Heart left ventricle (tissue), 16 donors: ENCODE data around the gene TNRC6C. TPM values are rescaled to one million over a fixed set of nuclear protein-coding genes. Genes with fewer than 3 reads are reported as not detected.
"Not testable (repeated sequence)": the region's sequence is repeated elsewhere in the genome, so short reads cannot be mapped to it uniquely, and the experiment has no call there.

Source experiments
- ATAC-seq, 4 donors: fragments of 200-7000 bp; cut with Tn5 transposase; one replicate each; pipeline ENCODE4 v1.9.1; 2020 to 2022; ENCODE audit warnings: moderate library complexity in 4 of 4, mild to moderate bottlenecking in 3 of 4, moderate number of reproducible peaks in 1 of 4
- DNase-seq, 5 donors: peaks; one replicate each; pipeline ENCODE4 v3.0.0-alpha.2; 2020
- H3K27ac ChIP-seq, 12 donors: fragments of 200-600 bp; sonication (generic) in 4 of 12; one replicate each; pipeline versions ENCODE4 v1.5.0 to v1.8.0; 2016 to 2022; ENCODE audit warnings: mild to moderate bottlenecking in 2 of 12
- H3K27me3 ChIP-seq, 9 donors: fragments of 200-600 bp; sonication (generic) in 2 of 9; one replicate each; pipeline versions ENCODE4 v1.5.1 to v1.8.0; 2016 to 2022; ENCODE audit warnings: mild to moderate bottlenecking in 3 of 9
- H3K36me3 ChIP-seq, 9 donors: fragments of 200-600 bp; sonication (generic) in 2 of 9; one replicate each; pipeline versions ENCODE4 v1.5.0 to v1.8.0; 2018 to 2022; ENCODE audit warnings: mild to moderate bottlenecking in 2 of 9
- H3K4me1 ChIP-seq, 12 donors: fragments of 200-600 bp; sonication (generic) in 4 of 12; one replicate each; pipeline versions ENCODE4 v1.5.0 to v1.8.0; 2016 to 2022; ENCODE audit warnings: mild to moderate bottlenecking in 3 of 12
- H3K4me3 ChIP-seq, 12 donors: fragments of 200-600 bp; sonication (generic) in 4 of 12; one replicate each; pipeline versions ENCODE4 v1.5.0 to v1.8.0; 2017 to 2022; ENCODE audit warnings: mild to moderate bottlenecking in 9 of 12, moderate library complexity in 4 of 12
- H3K9me3 ChIP-seq, 12 donors: fragments of 200-600 bp; sonication (generic) in 4 of 12; one replicate each; pipeline versions ENCODE4 v1.5.0 to v1.8.0; 2016 to 2022; ENCODE audit warnings: mild to moderate bottlenecking in 1 of 12
- CTCF ChIP-seq, 12 donors: fragments of 200-600 bp; sonication (generic) in 4 of 12; IDR thresholded peaks; one replicate each; pipeline versions ENCODE4 v1.5.0 to v1.8.0; 2018 to 2022; ENCODE audit warnings: antibody characterized with exemption in 12 of 12, mild to moderate bottlenecking in 5 of 12
- POLR2A ChIP-seq, 2 donors: fragments of 450-650 bp; IDR thresholded peaks; one replicate each; pipeline ENCODE4 v1.6.1; 2017; ENCODE audit warnings: antibody characterized with exemption in 2 of 2, mild to moderate bottlenecking in 2 of 2, moderate library complexity in 2 of 2
- WGBS, 4 donors: extraction: QIAGEN DNeasy Blood & Tissue Kit in 2 of 4; methylation state at CpG; one replicate each; pipeline versions ENCODE4 v1.1.5 to v1.1.7; 2013 to 2018; 5-methylcytosine and 5-hydroxymethylcytosine counted together
- intact Hi-C, 10 donors: fragments of 100-400 bp; cut with DNase I; formaldehyde crosslinking; loops; one replicate each; pipeline versions ENCODE4 v1.11.1 to v1.14.2; 2022
- polyA plus RNA-seq, 2 donors: library from polyadenylated mRNA; stranded (reverse); fragments of 200-250 nt; gene quantifications; one replicate each; pipeline ENCODE4 v1.2.3, GENCODE V29; 2013
- total RNA-seq, 9 donors: library from RNA; depleted of rRNA in 2 of 9; stranded (reverse); fragments of >200 nt in 2 of 9; fragmentation: NEBNext Ultra II Directional in 3 of 9; extraction: Animal tissue kit (Norgen Biotek cat#: 25700) in 3 of 9; gene quantifications; one replicate each; pipeline versions ENCODE4 v1.1.0 to v1.2.4, GENCODE V29; 2016 to 2023
- donor health status: ischemic (EF 13 %, LVEDD 7.1; RV severe dilation, severe dysfunction).
- donor health status: healthy with polysubstance abuse.
- donor health status: DM: no; HTN: yes; CAD: no.
- donor health status: DM: no; HTN: no; CAD: no.
- donor health status: ischemic (EF 25% LVEDD 6.9; RV normal size, moderate dysfunction).
- donor health status: ischemic (EF 25% LVEDD 5.7; RV mildly dilated, moderate dysfunction).
- donor health status: healthy.
- donor health status: DM: yes; HTN: yes; CAD: no.
- donor health status: ischemic (EF 35%, LVEDD 5.7; RV mildly dilated, moderate dysfunction).
- donor health status: nonischemic (EF 11% LVEDD 7.7; RV severe dilation, severe dysfunction).
- donor health status: DM: yes; HTN: yes; CAD: no.
- donor health status: PGD.
- donor health status: ischemic (EF 29% LVEDD 5.4; RV normal size, mild dysfunction).
- donor health status: nonischemic (EF 23%, LVEDD 6.1; RV moderate dilation, normal function).

TNRC6C gene
- total and polyA plus RNA-seq, 11 donors, result 7.7 to 24.7 (median 19.0) TPM

GRCh38 chr17:78079253-78079652 is 120.8 kb downstream of the TNRC6C start:
- H3K4me3 ChIP-seq, result no peak overlapping the region
- H3K36me3 ChIP-seq, result peaks cover 2 to 98% (median 93%) of the 10 kb centered on the region in 9 donors
- DNase-seq (peak in 1 of 5 donors; percentile 55), ATAC-seq (peak; percentile 79 to 88 (median 87))
- intact Hi-C loops, result loop anchor here in 1 of 10 donors (10.0 kb wide), 1 partner anchor 534 kb away; no protein-coding TSS in a partner anchor
- no peak for TF ChIP-seq CTCF (IDR thresholded peaks at IDR 0.05)
- TF ChIP-seq POLR2A (IDR thresholded peaks at IDR 0.05), result no peak
- peaks cover 0 to 39% (median 16%) of the 10 kb centered on the region in 12 donors for H3K4me1 ChIP-seq
- peak overlapping the region in 10 of 12 donors; percentile 39 to 81 (median 70) for H3K27ac ChIP-seq
- H3K9me3 ChIP-seq, result no peaks in the 10 kb centered on the region
- WGBS, 4 donors, result 55 to 68% (median 64%) methylated on average over 6 of the region's 6 CpGs
- no peaks in the 10 kb centered on the region for H3K27me3 ChIP-seq

- 52 to 74% (median 56%) methylated on average over 3 of the region's 3 CpGs for WGBS, 4 donors
- intact Hi-C loops, result loop anchor here in 5 of 10 donors (5.0 to 10.0 kb wide), 3 partner anchors 54 to 64 kb away; no protein-coding TSS in a partner anchor
- Histone ChIP-seq H3K4me1 (peaks cover 0 to 42% (median 16%) of the 10 kb centered on the region in 12 donors), H3K27me3 (no peaks in the 10 kb centered on the region), H3K4me3 (no peak overlapping the region), H3K9me3 (no peaks in the 10 kb centered on the region), H3K27ac (peak overlapping the region in 8 of 12 donors; percentile 19 to 84 (median 70)), H3K36me3 (peaks cover 0 to 98% (median 87%) of the 10 kb centered on the region in 9 donors)
- ATAC-seq (peak in 3 of 4 donors; percentile 10 to 38 (median 17)), DNase-seq (no peak)
- TF ChIP-seq POLR2A (IDR thresholded peaks at IDR 0.05), result no peak
- no peak for TF ChIP-seq CTCF (IDR thresholded peaks at IDR 0.05)
These were observed 123.0 kb downstream of the TNRC6C start for GRCh38 chr17:78081551-78081950.

- H3K9me3 ChIP-seq, H3K4me3 ChIP-seq, ATAC-seq, H3K27me3 ChIP-seq: not testable (repeated sequence)
- 23 to 53% (median 39%) methylated on average over 5 of the region's 5 CpGs for WGBS, 4 donors
- DNase-seq, result peak in 3 of 5 donors; percentile 37 to 60 (median 44)
- peaks cover 0 to 42% (median 16%) of the 10 kb centered on the region in 12 donors for H3K4me1 ChIP-seq
- peaks cover 0 to 98% (median 87%) of the 10 kb centered on the region in 9 donors for H3K36me3 ChIP-seq
- H3K27ac ChIP-seq, result peak overlapping the region in 11 of 12 donors; percentile 10 to 84 (median 64)
- intact Hi-C loops, result loop anchor here in 5 of 10 donors (2.0 to 10.0 kb wide), 4 partner anchors 42 to 65 kb away; no protein-coding TSS in a partner anchor
These were observed 123.9 kb downstream of the TNRC6C start for GRCh38 chr17:78082355-78082872.

- intact Hi-C loops, result loop anchor here in 5 of 10 donors (2.0 to 10.0 kb wide), 4 partner anchors 42 to 66 kb away; no protein-coding TSS in a partner anchor
- WGBS, 4 donors, result 53 to 67% (median 60%) methylated on average over 7 of the region's 7 CpGs
These were observed 124.5 kb downstream of the TNRC6C start for GRCh38 chr17:78082988-78083387.

More at GRCh38 chr17:78082988-78083387, 124.5 kb downstream of the TNRC6C start:
- DNase-seq, result no peak
- Histone ChIP-seq H3K4me3 (no peak overlapping the region), H3K36me3 (peaks cover 0 to 98% (median 87%) of the 10 kb centered on the region in 9 donors), H3K9me3 (no peaks in the 10 kb centered on the region), H3K27me3 (no peaks in the 10 kb centered on the region), H3K27ac (peak overlapping the region in 11 of 12 donors; percentile 6 to 84 (median 64)), H3K4me1 (peaks cover 0 to 42% (median 16%) of the 10 kb centered on the region in 12 donors)
- peak in 1 of 4 donors; percentile 23 for ATAC-seq
- no peak for TF ChIP-seq CTCF (IDR thresholded peaks at IDR 0.05)
- TF ChIP-seq POLR2A (IDR thresholded peaks at IDR 0.05), result no peak
